Neural progenitor cell (in vitro differentiated cells): ENCODE measurements around the gene MAP3K7CL.

Source experiments
- EZH2 ChIP-seq: fragments of 200-600 bp; sonication (generic); IDR thresholded peaks from 2 replicates; pipeline ENCODE4 v1.6.1; 2017; ENCODE audit warnings: antibody characterized with exemption, mild to moderate bottlenecking, moderate library complexity
- TF ChIP-seq, protein P1 (sequence below): fragments of 200-600 bp; sonication (generic); IDR thresholded peaks from 2 replicates; pipeline ENCODE4 v1.5.1; 2017; ENCODE audit warnings: antibody characterized with exemption, mild to moderate bottlenecking

DNA sequence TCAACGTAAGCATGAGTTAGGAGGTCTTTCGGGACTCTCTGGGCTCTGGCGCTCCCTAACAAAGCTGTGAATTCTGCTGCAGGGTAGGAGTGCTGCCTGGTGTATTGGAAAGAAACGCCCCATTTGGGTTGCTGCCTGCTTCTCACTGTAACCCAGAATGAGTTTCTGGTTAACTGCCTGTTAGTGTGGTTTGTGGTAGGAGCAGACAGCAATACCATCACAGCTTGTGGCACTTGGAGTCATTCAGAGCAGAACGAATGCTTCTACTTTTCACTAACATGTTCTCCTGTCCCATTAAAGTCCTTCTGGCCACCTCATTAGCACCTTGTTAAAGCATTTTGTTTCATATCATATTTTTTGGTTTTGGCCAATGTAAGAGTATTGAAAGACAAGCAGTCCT is 18.1 kb downstream of the MAP3K7CL start:
- TF ChIP-seq, protein P1, sequence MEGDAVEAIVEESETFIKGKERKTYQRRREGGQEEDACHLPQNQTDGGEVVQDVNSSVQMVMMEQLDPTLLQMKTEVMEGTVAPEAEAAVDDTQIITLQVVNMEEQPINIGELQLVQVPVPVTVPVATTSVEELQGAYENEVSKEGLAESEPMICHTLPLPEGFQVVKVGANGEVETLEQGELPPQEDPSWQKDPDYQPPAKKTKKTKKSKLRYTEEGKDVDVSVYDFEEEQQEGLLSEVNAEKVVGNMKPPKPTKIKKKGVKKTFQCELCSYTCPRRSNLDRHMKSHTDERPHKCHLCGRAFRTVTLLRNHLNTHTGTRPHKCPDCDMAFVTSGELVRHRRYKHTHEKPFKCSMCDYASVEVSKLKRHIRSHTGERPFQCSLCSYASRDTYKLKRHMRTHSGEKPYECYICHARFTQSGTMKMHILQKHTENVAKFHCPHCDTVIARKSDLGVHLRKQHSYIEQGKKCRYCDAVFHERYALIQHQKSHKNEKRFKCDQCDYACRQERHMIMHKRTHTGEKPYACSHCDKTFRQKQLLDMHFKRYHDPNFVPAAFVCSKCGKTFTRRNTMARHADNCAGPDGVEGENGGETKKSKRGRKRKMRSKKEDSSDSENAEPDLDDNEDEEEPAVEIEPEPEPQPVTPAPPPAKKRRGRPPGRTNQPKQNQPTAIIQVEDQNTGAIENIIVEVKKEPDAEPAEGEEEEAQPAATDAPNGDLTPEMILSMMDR: no peak
- no peak for TF ChIP-seq EZH2
